ENCODE measurements around the gene DBNDD2.

DBNDD2 gene

GRCh38 chr20:45427236-45428149 lies 19.4 kb downstream of the DBNDD2 start:
- Histone ChIP-seq H4K20me1 (ENCODE audit: control insufficient read depth, insufficient read depth, low read depth, low read length) (no peaks in the 10 kb centered on the region), H3K36me3 (ENCODE audit: control insufficient read depth, low read length) (peaks cover 44% of the 10 kb centered on the region), H3K4me1 (ENCODE audit: control insufficient read depth, low read length) (peaks cover 13% of the 10 kb centered on the region), H3K27ac (ENCODE audit: low read depth, low read length) (no peak overlapping the region), H3K4me2 (ENCODE audit: low read length) (no peak overlapping the region), H3K4me3 (ENCODE audit: low read length) (no peak overlapping the region), H3K9me3 (ENCODE audit: control insufficient read depth, insufficient read depth, low read length) (no peaks in the 10 kb centered on the region), H3K27me3 (ENCODE audit: control insufficient read depth, low read length) (no peaks in the 10 kb centered on the region), H3K9me2 (replicated peaks; ENCODE audit: control insufficient read depth, low read length) (no peaks in the 10 kb centered on the region), H3K79me2 (ENCODE audit: control insufficient read depth, low read length) (no peaks in the 10 kb centered on the region), H3F3A (ENCODE audit: control insufficient read depth, insufficient read depth) (0 out of 2 replicates have a peak, but pooled peaks cover under 1% of the 10 kb centered on the region)
- TF ChIP-seq EZH2phosphoT487 (IDR thresholded peaks at IDR 0.05; ENCODE audit: borderline replicate concordance, low read length) (no peak), CTCF (IDR thresholded peaks at IDR 0.05; ENCODE audit: low read depth, low read length, poor library complexity, severe bottlenecking) (no peak)

GRCh38 chr20:45429618-45430017 lies 21.5 kb downstream of the DBNDD2 start:
- Histone ChIP-seq H3K4me1 (ENCODE audit: control insufficient read depth, low read length) (peaks cover 28% of the 10 kb centered on the region), H3F3A (ENCODE audit: control insufficient read depth, insufficient read depth) (0 out of 2 replicates have a peak, but pooled peaks cover 5% of the 10 kb centered on the region), H3K27me3 (ENCODE audit: control insufficient read depth, low read length) (no peaks in the 10 kb centered on the region), H4K20me1 (ENCODE audit: control insufficient read depth, insufficient read depth, low read depth, low read length) (no peaks in the 10 kb centered on the region), H3K9me3 (ENCODE audit: control insufficient read depth, insufficient read depth, low read length) (no peaks in the 10 kb centered on the region), H3K79me2 (ENCODE audit: control insufficient read depth, low read length) (no peaks in the 10 kb centered on the region), H3K4me3 (ENCODE audit: low read length) (no peak overlapping the region), H3K27ac (ENCODE audit: low read depth, low read length) (no peak overlapping the region), H3K4me2 (ENCODE audit: low read length) (no peak overlapping the region), H3K9me2 (replicated peaks; ENCODE audit: control insufficient read depth, low read length) (no peaks in the 10 kb centered on the region), H3K36me3 (ENCODE audit: control insufficient read depth, low read length) (peaks cover 39% of the 10 kb centered on the region)
- TF ChIP-seq CTCF (IDR thresholded peaks at IDR 0.05; ENCODE audit: low read depth, low read length, poor library complexity, severe bottlenecking) (no peak), EZH2phosphoT487 (IDR thresholded peaks at IDR 0.05; ENCODE audit: borderline replicate concordance, low read length) (no peak)

GRCh38 chr20:45432294-45432693 lies 24.2 kb downstream of the DBNDD2 start:
- H3K79me2 ChIP-seq (ENCODE audit: control insufficient read depth, low read length) = no peaks in the 10 kb centered on the region
- no peaks in the 10 kb centered on the region for H3K27me3 ChIP-seq (ENCODE audit: control insufficient read depth, low read length)
- no peaks in the 10 kb centered on the region for H4K20me1 ChIP-seq (ENCODE audit: control insufficient read depth, insufficient read depth, low read depth, low read length)
- H3K27ac ChIP-seq (ENCODE audit: low read depth, low read length) = peak overlapping the region; percentile 87
- H3K36me3 ChIP-seq (ENCODE audit: control insufficient read depth, low read length) = peaks cover 25% of the 10 kb centered on the region
- peaks cover 8% of the 10 kb centered on the region for H3F3A ChIP-seq (ENCODE audit: control insufficient read depth, insufficient read depth)
- no peaks in the 10 kb centered on the region for H3K9me3 ChIP-seq (ENCODE audit: control insufficient read depth, insufficient read depth, low read length)
- H3K4me3 ChIP-seq (ENCODE audit: low read length) = peak overlapping the region; percentile 64
- no peaks in the 10 kb centered on the region for H3K9me2 ChIP-seq (replicated peaks; ENCODE audit: control insufficient read depth, low read length)
- H3K4me1 ChIP-seq (ENCODE audit: control insufficient read depth, low read length) = peaks cover 46% of the 10 kb centered on the region
- TF ChIP-seq EZH2phosphoT487 (IDR thresholded peaks at IDR 0.05; ENCODE audit: borderline replicate concordance, low read length) (no peak), CTCF (IDR thresholded peaks at IDR 0.05; ENCODE audit: low read depth, low read length, poor library complexity, severe bottlenecking) (no peak)
- H3K4me2 ChIP-seq (ENCODE audit: low read length) = peak overlapping the region; percentile 86

All from DOHH2 (cell line).